Colon (tissue), 2 donors: ENCODE results near the gene IFNL2.

Experiments
- FAIRE-seq: peaks from 2 replicates; lab custom pipeline; 2012; peaks lifted over from hg19 to GRCh38; lab: Jason Lieb, UNC
- donor health status: control.
- donor health status: control.

The IFNL2 gene

GRCh38 chr19:39318690-39319089 lies 50.5 kb downstream of the IFNL2 start:
- no peak for FAIRE-seq

- FAIRE-seq, result no peak
Observed at GRCh38 chr19:39319098-39319891, 51.1 kb downstream of the IFNL2 start.
